ENCODE data around the gene NEDD8. TPM values are rescaled to one million over a fixed set of nuclear protein-coding genes. Genes with fewer than 3 reads are reported as not detected.

NEDD8 gene
- total RNA-seq, 4 donors from 2014 or later, result 141 to 178 (median 162) TPM

DNA sequence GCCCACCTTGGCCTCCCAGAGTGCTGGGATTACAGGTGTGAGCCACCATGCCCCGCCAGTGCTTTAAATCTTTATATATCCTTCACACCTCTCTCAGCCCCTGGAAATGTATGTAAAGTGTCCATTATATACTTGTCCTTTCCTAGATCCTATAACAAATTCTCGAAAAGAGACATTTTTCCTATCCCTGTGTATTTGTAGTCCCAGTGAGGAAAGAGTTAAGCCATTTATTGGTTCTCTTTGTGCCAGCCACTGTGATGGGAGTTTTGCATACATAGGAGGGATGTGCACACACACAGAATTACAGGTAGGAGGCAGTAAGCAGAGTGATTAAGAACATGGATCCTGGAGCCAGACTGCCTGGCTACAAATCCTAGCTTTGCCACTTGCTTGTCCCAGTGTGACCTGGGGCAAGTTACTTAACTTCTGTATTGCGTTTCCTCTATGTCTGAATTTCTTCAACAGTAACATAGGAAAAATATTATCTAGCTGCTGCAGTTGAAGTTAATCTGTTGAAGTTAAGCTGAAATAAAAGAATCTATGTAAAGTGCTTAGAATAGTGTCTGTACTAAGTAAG lies 41.3 kb upstream of the NEDD8 start:
- Histone ChIP-seq H3K27ac (no peak overlapping the region), H3K4me3 (no peak overlapping the region), H3K36me3 (peaks cover 0 to 13% of the 10 kb centered on the region in 2 donors), H3K4me1 (peaks cover 4 to 6% of the 10 kb centered on the region in 2 donors), H3K9me3 (no peaks in the 10 kb centered on the region), H3K27me3 (no peaks in the 10 kb centered on the region)
- ATAC-seq (no peak), DNase-seq (no peak)
- in situ Hi-C loops (cut with MboI; ENCODE audit: low sequenced_read_pairs in 4 of 4) (no loop called here), intact Hi-C loops (cut with DNase I; ENCODE audit: low total_unique reads) (no loop called here)
- TF ChIP-seq, protein P1, sequence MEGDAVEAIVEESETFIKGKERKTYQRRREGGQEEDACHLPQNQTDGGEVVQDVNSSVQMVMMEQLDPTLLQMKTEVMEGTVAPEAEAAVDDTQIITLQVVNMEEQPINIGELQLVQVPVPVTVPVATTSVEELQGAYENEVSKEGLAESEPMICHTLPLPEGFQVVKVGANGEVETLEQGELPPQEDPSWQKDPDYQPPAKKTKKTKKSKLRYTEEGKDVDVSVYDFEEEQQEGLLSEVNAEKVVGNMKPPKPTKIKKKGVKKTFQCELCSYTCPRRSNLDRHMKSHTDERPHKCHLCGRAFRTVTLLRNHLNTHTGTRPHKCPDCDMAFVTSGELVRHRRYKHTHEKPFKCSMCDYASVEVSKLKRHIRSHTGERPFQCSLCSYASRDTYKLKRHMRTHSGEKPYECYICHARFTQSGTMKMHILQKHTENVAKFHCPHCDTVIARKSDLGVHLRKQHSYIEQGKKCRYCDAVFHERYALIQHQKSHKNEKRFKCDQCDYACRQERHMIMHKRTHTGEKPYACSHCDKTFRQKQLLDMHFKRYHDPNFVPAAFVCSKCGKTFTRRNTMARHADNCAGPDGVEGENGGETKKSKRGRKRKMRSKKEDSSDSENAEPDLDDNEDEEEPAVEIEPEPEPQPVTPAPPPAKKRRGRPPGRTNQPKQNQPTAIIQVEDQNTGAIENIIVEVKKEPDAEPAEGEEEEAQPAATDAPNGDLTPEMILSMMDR (IDR thresholded peaks at IDR 0.05 in 4 of 5, conservative IDR thresholded peaks at IDR 0.05 in 1 of 5), result no peak
- TF ChIP-seq POLR2A (IDR thresholded peaks at IDR 0.05), result no peak

DNA sequence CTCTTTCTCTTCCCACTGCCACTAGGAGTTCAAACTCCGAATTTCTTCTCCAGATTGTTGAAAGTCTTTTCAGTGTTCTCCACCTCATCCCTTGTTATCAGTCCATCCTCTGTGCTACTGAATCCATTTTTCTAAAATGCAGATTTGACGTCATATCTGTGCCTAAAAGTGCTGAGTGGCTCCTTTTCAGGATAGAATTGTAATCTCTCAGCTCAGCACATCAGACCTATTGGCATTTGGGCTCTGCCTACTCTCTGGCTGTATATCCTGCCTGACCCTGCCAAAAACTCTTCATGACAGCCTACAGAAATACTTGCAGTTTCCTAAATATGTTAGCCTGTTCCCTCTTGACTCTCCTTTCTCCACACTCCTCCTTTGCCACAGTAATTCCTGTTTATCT lies 40.3 kb upstream of the NEDD8 start:
- Histone ChIP-seq H3K36me3 (peaks cover 0 to 20% of the 10 kb centered on the region in 2 donors), H3K27me3 (no peaks in the 10 kb centered on the region), H3K4me1 (peaks cover 4 to 6% of the 10 kb centered on the region in 2 donors), H3K9me3 (no peaks in the 10 kb centered on the region), H3K4me3 (no peak overlapping the region), H3K27ac (no peak overlapping the region)
- no peak for ATAC-seq
- TF ChIP-seq, protein P1 (IDR thresholded peaks at IDR 0.05 in 4 of 5, conservative IDR thresholded peaks at IDR 0.05 in 1 of 5), result no peak
- no peak for TF ChIP-seq POLR2A (IDR thresholded peaks at IDR 0.05)
- DNase-seq, result no peak
- intact Hi-C loops (cut with DNase I; ENCODE audit: low total_unique reads) (no loop called here), in situ Hi-C loops (cut with MboI; ENCODE audit: low sequenced_read_pairs in 4 of 4) (no loop called here)

DNA sequence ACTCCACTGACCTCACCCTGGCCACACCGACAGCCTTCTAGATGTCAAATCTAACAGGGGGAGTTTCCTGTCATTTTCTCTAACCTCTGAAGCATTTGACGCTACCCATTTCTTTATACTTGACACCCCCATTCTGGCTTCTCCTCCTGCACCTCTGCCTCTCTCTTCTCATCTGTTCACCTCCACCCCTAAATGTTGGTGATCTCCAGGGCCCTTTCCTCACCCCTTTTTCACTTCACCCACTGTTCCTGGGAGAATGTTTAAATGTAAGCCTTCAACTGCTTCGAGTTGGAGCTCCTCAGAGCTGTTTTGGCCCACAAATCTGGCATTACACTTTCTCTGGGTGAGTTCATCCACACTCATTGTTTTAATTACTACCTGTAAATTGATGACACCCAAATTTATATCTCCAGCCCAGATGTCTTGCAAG lies 39.7 kb upstream of the NEDD8 start:
- ATAC-seq (no peak), DNase-seq (no peak)
- H3K27ac ChIP-seq, result peak overlapping the region; percentile 87 to 99 (median 98)
- H3K27me3 ChIP-seq, result no peaks in the 10 kb centered on the region
- H3K36me3 ChIP-seq, result peaks cover 0 to 26% of the 10 kb centered on the region in 2 donors
- no peaks in the 10 kb centered on the region for H3K9me3 ChIP-seq
- in situ Hi-C loops (cut with MboI; ENCODE audit: low sequenced_read_pairs in 4 of 4) (no loop called here), intact Hi-C loops (cut with DNase I; ENCODE audit: low total_unique reads) (loop anchor here (1.0 kb wide), 3 partner anchors 30 to 40 kb away; partner anchors contain the start of genes GMPR2, LTB4R, NEDD8 and TINF2)
- H3K4me3 ChIP-seq, result peak overlapping the region; percentile 78 to 98 (median 94)
- H3K4me1 ChIP-seq, result peaks cover 4 to 6% of the 10 kb centered on the region in 2 donors
- TF ChIP-seq, protein P1 (IDR thresholded peaks at IDR 0.05 in 4 of 5, conservative IDR thresholded peaks at IDR 0.05 in 1 of 5), result no peak
- TF ChIP-seq POLR2A (IDR thresholded peaks at IDR 0.05), result no peak

DNA sequence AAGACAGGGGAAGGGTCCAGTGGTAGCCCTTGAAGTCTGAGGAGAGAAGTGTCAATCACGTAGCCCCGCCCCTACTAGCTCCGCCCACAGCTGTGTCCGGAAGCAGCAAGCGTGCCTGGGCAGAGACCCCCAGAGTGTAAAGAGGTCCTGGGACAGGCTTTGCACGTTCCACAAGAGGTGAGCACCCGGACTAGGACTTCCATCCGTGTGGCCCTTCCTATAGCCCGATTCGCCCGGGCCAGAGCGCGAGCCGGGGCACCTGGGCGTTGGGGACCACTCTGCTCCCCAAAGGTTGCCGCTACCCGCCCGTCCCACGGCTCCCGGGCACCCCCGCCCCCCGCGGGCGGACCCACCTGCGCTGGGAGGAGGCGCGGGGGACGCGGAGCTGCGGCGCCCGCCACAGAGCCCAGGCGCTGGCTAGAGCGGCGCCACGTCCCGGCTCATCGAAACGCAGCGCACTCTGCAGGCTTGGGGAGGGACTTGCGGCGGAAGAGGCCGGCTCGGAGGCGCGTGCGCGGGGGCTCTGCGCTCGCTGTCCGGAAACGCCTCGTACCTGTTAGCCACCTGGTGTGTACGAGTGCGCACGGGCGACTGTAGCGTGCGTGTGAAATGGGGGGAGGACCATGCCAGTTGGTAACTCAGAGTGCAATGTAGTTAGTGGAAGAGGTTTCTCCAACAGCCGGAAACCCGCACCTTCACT lies 39.1 kb upstream of the NEDD8 start, which contains the start of gene RABGGTA:
TSS of gene RABGGTA (minus strand) at position 464 of the 700 bp plus-strand sequence. CDS start 482 bp downstream, outside the sequence.
- intact Hi-C loops (cut with DNase I; ENCODE audit: low total_unique reads) (loop anchor here (1.0 kb wide), 3 partner anchors 29 to 40 kb away; partner anchors contain the start of genes GMPR2, LTB4R, NEDD8 and TINF2), in situ Hi-C loops (cut with MboI; ENCODE audit: low sequenced_read_pairs in 4 of 4) (no loop called here)
- ATAC-seq (peak; percentile 95 to 97), DNase-seq (peak; percentile 65 to 81)
- TF ChIP-seq, protein P1 (IDR thresholded peaks at IDR 0.05 in 4 of 5, conservative IDR thresholded peaks at IDR 0.05 in 1 of 5), result peak; percentile 42 to 82 (median 70)
- TF ChIP-seq POLR2A (IDR thresholded peaks at IDR 0.05), result peak; percentile 35 to 48
- Histone ChIP-seq H3K4me3 (peak within 1 kb of the TSS; percentile 78 to 98 (median 94)), H3K9me3 (no peaks in the 10 kb centered on the region), H3K4me1 (peaks cover 4 to 6% of the 10 kb centered on the region in 2 donors), H3K36me3 (peaks cover 0 to 32% of the 10 kb centered on the region in 2 donors), H3K27ac (peak within 1 kb of the TSS; percentile 87 to 99 (median 98)), H3K27me3 (no peaks in the 10 kb centered on the region)

Data from gastrocnemius medialis (tissue), 4 donors.